HEK293 (cell line): ENCODE measurements around the gene EIF4EBP3.

ENCODE experiments used
- CTCF ChIA-PET: fragments of 350-600 bp; formaldehyde crosslinking; extraction: SDS; loops from one replicate; lab custom pipeline; 2021; ENCODE audit warnings: antibody characterized with exemption; lab: Yijun Ruan, JAX
- POLR2A ChIA-PET: fragments of 300-600 bp; formaldehyde crosslinking; extraction: SDS; loops from one replicate; lab custom pipeline; 2020; ENCODE audit warnings: antibody characterized with exemption, inconsistent platforms; lab: Yijun Ruan, JAX
- H3K27ac ChIP-seq: fragments of 200-500 bp; sonication (Bioruptor generic); 2 replicates; pipeline ENCODE4 v1.5.1; 2014; ENCODE audit warnings: low read depth, low read length, control low read depth, inconsistent platforms; ENCODE audit errors: extremely low read depth
- H3K36me3 ChIP-seq, 2 experiments: fragments of 200-500 bp in 1 of 2; sonication (Bioruptor generic) in 1 of 2; 1 replicate in 1 of 2; 2 replicates in 1 of 2; pipeline ENCODE4 v1.5.1; 2014 to 2017; ENCODE audit warnings: inconsistent platforms in 2 of 2, low read length in 2 of 2; ENCODE audit not compliant: control insufficient read depth in 2 of 2, insufficient read depth in 1 of 2
- H3K4me1 ChIP-seq: fragments of 200-500 bp; sonication (Bioruptor generic); 2 replicates; pipeline ENCODE4 v1.5.1; 2014; ENCODE audit warnings: mild to moderate bottlenecking, low read length, inconsistent platforms; ENCODE audit not compliant: control insufficient read depth, insufficient read depth
- H3K4me3 ChIP-seq: 2 replicates; pipeline ENCODE4 v1.5.1; 2011; ENCODE audit warnings: low read depth, mild to moderate bottlenecking, control low read depth, low read length, moderate library complexity
- H3K9me3 ChIP-seq: fragments of 200-500 bp; sonication (Bioruptor generic); 2 replicates; pipeline ENCODE4 v1.5.1; 2014; ENCODE audit warnings: low read depth, low read length, inconsistent platforms; ENCODE audit not compliant: control insufficient read depth, insufficient read depth
- BCL11B ChIP-seq: fragments of 450-650 bp; formaldehyde crosslinking; IDR thresholded peaks from 2 replicates; pipeline ENCODE4 v1.5.1; 2016; ENCODE audit warnings: low read depth, missing biosample characterization, missing genetic modification characterization
- HOXC10 ChIP-seq: sonication (generic); formaldehyde crosslinking; IDR thresholded peaks from 2 replicates; pipeline ENCODE4 v1.8.1; 2023; ENCODE audit warnings: mild to moderate bottlenecking, missing genetic modification reagents
- KLF7 ChIP-seq: fragments of 450-650 bp; formaldehyde crosslinking; IDR thresholded peaks from 2 replicates; pipeline ENCODE4 v1.5.1; 2016; ENCODE audit warnings: missing biosample characterization, missing genetic modification characterization, borderline replicate concordance
- KLF8 ChIP-seq: fragments of 450-650 bp; formaldehyde crosslinking; IDR thresholded peaks from 2 replicates; pipeline ENCODE4 v1.5.1; 2016; ENCODE audit warnings: missing biosample characterization, missing genetic modification characterization
- MZF1 ChIP-seq: fragments of 450-650 bp; formaldehyde crosslinking; IDR thresholded peaks from 2 replicates; pipeline ENCODE4 v1.5.1; 2017; ENCODE audit warnings: missing biosample characterization, missing genetic modification characterization, borderline replicate concordance
- SP2 ChIP-seq: fragments of 450-650 bp; formaldehyde crosslinking; IDR thresholded peaks from 2 replicates; pipeline ENCODE4 v1.5.1; 2016; ENCODE audit warnings: missing biosample characterization, missing genetic modification characterization
- WT1 ChIP-seq: fragments of 450-650 bp; formaldehyde crosslinking; IDR thresholded peaks from 2 replicates; pipeline ENCODE4 v1.5.1; 2016; ENCODE audit warnings: missing biosample characterization, missing genetic modification characterization
- ZBTB1 ChIP-seq: fragments of 450-650 bp; formaldehyde crosslinking; IDR thresholded peaks from 2 replicates; pipeline ENCODE4 v1.5.1; 2016; ENCODE audit warnings: missing biosample characterization, missing genetic modification characterization
- ZEB2 ChIP-seq: fragments of 450-650 bp; formaldehyde crosslinking; IDR thresholded peaks from 2 replicates; pipeline ENCODE4 v1.5.1; 2016; ENCODE audit warnings: missing biosample characterization, missing genetic modification characterization
- ZFP37 ChIP-seq: fragments of 450-650 bp; formaldehyde crosslinking; IDR thresholded peaks from 2 replicates; pipeline ENCODE4 v1.5.1; 2016; ENCODE audit warnings: missing biosample characterization, missing genetic modification characterization
- ZNF10 ChIP-seq: fragments of 450-650 bp; formaldehyde crosslinking; IDR thresholded peaks from 2 replicates; pipeline ENCODE4 v1.5.1; 2017; ENCODE audit warnings: missing biosample characterization, missing genetic modification characterization
- ZNF184 ChIP-seq: fragments of 450-650 bp; IDR thresholded peaks from 2 replicates; pipeline ENCODE4 v1.5.1; 2018; ENCODE audit warnings: missing biosample characterization, mild to moderate bottlenecking, missing genetic modification characterization
- ZNF324 ChIP-seq: fragments of 450-650 bp; formaldehyde crosslinking; IDR thresholded peaks from 2 replicates; pipeline ENCODE4 v1.5.1; 2016; ENCODE audit warnings: missing biosample characterization, missing genetic modification characterization
- ZNF391 ChIP-seq: fragments of 450-650 bp; formaldehyde crosslinking; IDR thresholded peaks from 2 replicates; pipeline ENCODE4 v1.5.1; 2016; ENCODE audit warnings: low read depth, missing biosample characterization, missing genetic modification characterization, borderline replicate concordance
- ZNF747 ChIP-seq: fragments of 450-650 bp; formaldehyde crosslinking; IDR thresholded peaks from 2 replicates; pipeline ENCODE4 v1.5.1; 2016; ENCODE audit warnings: missing biosample characterization, missing genetic modification characterization
- ZNF785 ChIP-seq: fragments of 450-650 bp; formaldehyde crosslinking; IDR thresholded peaks from 2 replicates; pipeline ENCODE4 v1.5.1; 2016; ENCODE audit warnings: missing biosample characterization, missing genetic modification characterization
- ZSCAN16 ChIP-seq: fragments of 450-650 bp; formaldehyde crosslinking; IDR thresholded peaks from 2 replicates; pipeline ENCODE4 v1.5.1; 2016; ENCODE audit warnings: missing biosample characterization, missing genetic modification characterization
- TF ChIP-seq, protein P1 (sequence below): fragments of 450-650 bp; formaldehyde crosslinking; IDR thresholded peaks from 2 replicates; pipeline ENCODE4 v1.5.1; 2016; ENCODE audit warnings: missing biosample characterization, missing genetic modification characterization
- TF ChIP-seq, protein P2 (sequence below): sonication (generic); formaldehyde crosslinking; IDR thresholded peaks from 2 replicates; pipeline ENCODE4 v1.8.1; 2022; ENCODE audit warnings: mild to moderate bottlenecking, moderate library complexity, missing genetic modification reagents
- TF ChIP-seq, protein P3 (sequence below): fragments of 450-650 bp; IDR thresholded peaks from 2 replicates; pipeline ENCODE4 v1.5.1; 2018; ENCODE audit warnings: missing biosample characterization, mild to moderate bottlenecking, missing genetic modification characterization
- TF ChIP-seq, protein P4 (sequence below): fragments of 450-650 bp; formaldehyde crosslinking; IDR thresholded peaks from 2 replicates; pipeline ENCODE4 v1.5.1; 2016; ENCODE audit warnings: missing biosample characterization, missing genetic modification characterization, low read depth
- TF ChIP-seq, protein P5 (sequence below): fragments of 450-650 bp; formaldehyde crosslinking; IDR thresholded peaks from 2 replicates; pipeline ENCODE4 v1.5.1; 2016; ENCODE audit warnings: missing biosample characterization, missing genetic modification characterization
- TF ChIP-seq, protein P6 (sequence below): fragments of 450-650 bp; formaldehyde crosslinking; optimal IDR thresholded peaks from 2 replicates; pipeline ENCODE3; 2016; ENCODE audit warnings: missing biosample characterization, mild to moderate bottlenecking, missing genetic modification characterization

Gene EIF4EBP3

DNA sequence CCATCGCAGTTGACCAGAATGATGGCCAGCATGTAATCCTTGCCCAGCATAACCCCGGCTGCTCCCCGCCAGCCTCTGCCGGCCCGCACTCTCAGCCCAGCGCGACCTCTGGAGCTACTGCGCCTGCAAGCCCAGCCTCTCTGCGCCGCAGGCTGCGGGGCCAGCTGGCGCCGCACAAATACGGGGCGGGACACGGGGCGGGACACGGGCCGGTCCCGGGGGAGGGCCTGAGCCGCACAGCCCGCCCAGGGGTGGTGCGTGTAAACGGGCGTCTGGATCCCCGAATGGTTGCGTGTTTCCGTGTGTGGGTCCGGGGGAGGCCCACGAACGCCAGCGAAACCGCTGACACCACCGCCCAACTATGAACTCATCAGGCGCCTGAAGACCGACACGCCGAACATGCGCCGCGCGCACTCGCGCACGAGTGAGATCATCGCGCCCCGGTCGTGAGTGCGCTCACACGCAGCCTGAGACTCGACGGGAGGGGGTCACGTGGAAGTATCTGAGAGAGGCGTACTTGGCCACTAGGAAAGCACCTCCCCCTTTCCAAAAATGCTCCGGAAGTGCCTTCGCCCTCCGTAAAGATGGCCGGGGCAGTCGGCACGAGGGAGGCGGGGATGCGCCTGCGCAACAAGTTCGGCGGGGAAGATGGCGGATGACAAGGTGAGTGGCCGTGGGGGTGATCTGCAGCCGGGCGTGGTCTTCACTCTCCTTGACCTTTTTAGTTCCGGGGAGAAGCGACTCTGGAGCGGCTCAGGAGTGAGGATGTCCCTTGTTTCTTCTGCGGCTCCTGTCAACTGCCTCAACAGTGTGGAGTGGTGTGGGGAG is 16.9 kb downstream of the EIF4EBP3 start, which contains the start of the genes APBB3 and SLC35A4:
TSS of gene APBB3 (minus strand) at position 403 of the 828 bp plus-strand sequence. CDS start at position 50, 353 bp downstream.
TSS of gene SLC35A4 (plus strand) at position 633 of the 828 bp plus-strand sequence. CDS start 2,342 bp downstream, outside the sequence.
- H3K4me1 ChIP-seq: 0 out of 2 replicates have a peak, but pooled peaks cover 3% of the 10 kb centered on the region
- H3K27ac ChIP-seq: peak within 1 kb of the TSS; percentile 44; the same call in 1 of the 2 replicates
- ChIA-PET CTCF (interaction anchor here (0.5 to 1.1 kb wide), 3 partner anchors 10 to 74 kb away, joined by 3 to 8 read pairs (median 3); no protein-coding TSS in a partner anchor), POLR2A (interaction anchor here (0.6 to 1.9 kb wide), 8 partner anchors 9 to 163 kb away, joined by 3 to 13 read pairs (median 4); partner anchors contain the start of genes ANKHD1, CD14, HARS1 and HARS2)
- H3K9me3 ChIP-seq: no peaks in the 10 kb centered on the region
- peaks cover 6 to 63% of the 10 kb centered on the region in 2 experiments; a peak in 2 of 3 replicates for H3K36me3 ChIP-seq
- H3K4me3 ChIP-seq: peak within 1 kb of the TSS; percentile 86
- TF ChIP-seq SP2: peak; percentile 94
- TF ChIP-seq, protein P1, sequence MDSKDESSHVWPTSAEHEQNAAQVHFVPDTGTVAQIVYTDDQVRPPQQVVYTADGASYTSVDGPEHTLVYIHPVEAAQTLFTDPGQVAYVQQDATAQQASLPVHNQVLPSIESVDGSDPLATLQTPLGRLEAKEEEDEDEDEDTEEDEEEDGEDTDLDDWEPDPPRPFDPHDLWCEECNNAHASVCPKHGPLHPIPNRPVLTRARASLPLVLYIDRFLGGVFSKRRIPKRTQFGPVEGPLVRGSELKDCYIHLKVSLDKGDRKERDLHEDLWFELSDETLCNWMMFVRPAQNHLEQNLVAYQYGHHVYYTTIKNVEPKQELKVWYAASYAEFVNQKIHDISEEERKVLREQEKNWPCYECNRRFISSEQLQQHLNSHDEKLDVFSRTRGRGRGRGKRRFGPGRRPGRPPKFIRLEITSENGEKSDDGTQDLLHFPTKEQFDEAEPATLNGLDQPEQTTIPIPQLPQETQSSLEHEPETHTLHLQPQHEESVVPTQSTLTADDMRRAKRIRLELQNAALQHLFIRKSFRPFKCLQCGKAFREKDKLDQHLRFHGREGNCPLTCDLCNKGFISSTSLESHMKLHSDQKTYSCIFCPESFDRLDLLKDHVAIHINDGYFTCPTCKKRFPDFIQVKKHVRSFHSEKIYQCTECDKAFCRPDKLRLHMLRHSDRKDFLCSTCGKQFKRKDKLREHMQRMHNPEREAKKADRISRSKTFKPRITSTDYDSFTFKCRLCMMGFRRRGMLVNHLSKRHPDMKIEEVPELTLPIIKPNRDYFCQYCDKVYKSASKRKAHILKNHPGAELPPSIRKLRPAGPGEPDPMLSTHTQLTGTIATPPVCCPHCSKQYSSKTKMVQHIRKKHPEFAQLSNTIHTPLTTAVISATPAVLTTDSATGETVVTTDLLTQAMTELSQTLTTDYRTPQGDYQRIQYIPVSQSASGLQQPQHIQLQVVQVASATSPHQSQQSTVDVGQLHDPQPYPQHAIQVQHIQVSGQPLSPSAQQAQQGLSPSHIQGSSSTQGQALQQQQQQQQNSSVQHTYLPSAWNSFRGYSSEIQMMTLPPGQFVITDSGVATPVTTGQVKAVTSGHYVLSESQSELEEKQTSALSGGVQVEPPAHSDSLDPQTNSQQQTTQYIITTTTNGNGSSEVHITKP (tag by site-specific recombination): peak; percentile 78
- TF ChIP-seq, protein P2, sequence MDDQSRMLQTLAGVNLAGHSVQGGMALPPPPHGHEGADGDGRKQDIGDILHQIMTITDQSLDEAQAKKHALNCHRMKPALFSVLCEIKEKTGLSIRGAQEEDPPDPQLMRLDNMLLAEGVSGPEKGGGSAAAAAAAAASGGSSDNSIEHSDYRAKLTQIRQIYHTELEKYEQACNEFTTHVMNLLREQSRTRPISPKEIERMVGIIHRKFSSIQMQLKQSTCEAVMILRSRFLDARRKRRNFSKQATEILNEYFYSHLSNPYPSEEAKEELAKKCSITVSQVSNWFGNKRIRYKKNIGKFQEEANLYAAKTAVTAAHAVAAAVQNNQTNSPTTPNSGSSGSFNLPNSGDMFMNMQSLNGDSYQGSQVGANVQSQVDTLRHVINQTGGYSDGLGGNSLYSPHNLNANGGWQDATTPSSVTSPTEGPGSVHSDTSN (CRISPR knock-in tag): no peak; the same call in 1 of the 2 replicates
- TF ChIP-seq ZSCAN16: 0 out of 2 replicates have a peak, but pooled peaks have one; percentile 12
- peak; percentile 100 for TF ChIP-seq ZNF785 (tag by site-specific recombination)
- peak; percentile 58 for TF ChIP-seq WT1
- TF ChIP-seq BCL11B (tag by site-specific recombination): 0 out of 2 replicates have a peak, but pooled peaks have one; percentile 61
- peak; percentile 73; the same call in 1 of the 2 replicates for TF ChIP-seq ZNF324
- TF ChIP-seq ZEB2: peak; percentile 98
- no peak for TF ChIP-seq HOXC10
- TF ChIP-seq, protein P3, sequence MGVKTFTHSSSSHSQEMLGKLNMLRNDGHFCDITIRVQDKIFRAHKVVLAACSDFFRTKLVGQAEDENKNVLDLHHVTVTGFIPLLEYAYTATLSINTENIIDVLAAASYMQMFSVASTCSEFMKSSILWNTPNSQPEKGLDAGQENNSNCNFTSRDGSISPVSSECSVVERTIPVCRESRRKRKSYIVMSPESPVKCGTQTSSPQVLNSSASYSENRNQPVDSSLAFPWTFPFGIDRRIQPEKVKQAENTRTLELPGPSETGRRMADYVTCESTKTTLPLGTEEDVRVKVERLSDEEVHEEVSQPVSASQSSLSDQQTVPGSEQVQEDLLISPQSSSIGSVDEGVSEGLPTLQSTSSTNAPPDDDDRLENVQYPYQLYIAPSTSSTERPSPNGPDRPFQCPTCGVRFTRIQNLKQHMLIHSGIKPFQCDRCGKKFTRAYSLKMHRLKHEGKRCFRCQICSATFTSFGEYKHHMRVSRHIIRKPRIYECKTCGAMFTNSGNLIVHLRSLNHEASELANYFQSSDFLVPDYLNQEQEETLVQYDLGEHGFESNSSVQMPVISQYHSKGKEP (tag by site-specific recombination): 0 out of 2 replicates have a peak, but pooled peaks have one; percentile 10
- TF ChIP-seq ZNF747 (tag by site-specific recombination): no peak
- TF ChIP-seq, protein P4, sequence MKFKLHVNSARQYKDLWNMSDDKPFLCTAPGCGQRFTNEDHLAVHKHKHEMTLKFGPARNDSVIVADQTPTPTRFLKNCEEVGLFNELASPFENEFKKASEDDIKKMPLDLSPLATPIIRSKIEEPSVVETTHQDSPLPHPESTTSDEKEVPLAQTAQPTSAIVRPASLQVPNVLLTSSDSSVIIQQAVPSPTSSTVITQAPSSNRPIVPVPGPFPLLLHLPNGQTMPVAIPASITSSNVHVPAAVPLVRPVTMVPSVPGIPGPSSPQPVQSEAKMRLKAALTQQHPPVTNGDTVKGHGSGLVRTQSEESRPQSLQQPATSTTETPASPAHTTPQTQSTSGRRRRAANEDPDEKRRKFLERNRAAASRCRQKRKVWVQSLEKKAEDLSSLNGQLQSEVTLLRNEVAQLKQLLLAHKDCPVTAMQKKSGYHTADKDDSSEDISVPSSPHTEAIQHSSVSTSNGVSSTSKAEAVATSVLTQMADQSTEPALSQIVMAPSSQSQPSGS (tag by site-specific recombination): peak; percentile 91
- TF ChIP-seq, protein P5, sequence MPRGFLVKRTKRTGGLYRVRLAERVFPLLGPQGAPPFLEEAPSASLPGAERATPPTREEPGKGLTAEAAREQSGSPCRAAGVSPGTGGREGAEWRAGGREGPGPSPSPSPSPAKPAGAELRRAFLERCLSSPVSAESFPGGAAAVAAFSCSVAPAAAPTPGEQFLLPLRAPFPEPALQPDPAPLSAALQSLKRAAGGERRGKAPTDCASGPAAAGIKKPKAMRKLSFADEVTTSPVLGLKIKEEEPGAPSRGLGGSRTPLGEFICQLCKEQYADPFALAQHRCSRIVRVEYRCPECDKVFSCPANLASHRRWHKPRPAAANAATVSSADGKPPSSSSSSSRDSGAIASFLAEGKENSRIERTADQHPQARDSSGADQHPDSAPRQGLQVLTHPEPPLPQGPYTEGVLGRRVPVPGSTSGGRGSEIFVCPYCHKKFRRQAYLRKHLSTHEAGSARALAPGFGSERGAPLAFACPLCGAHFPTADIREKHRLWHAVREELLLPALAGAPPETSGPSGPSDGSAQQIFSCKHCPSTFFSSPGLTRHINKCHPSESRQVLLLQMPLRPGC (tag by site-specific recombination): peak; percentile 42; the same call in 1 of the 2 replicates
- TF ChIP-seq ZNF184 (tag by site-specific recombination): 0 out of 2 replicates have a peak, but pooled peaks have one; percentile 7
- TF ChIP-seq ZNF10: peak; percentile 91
- TF ChIP-seq ZFP37: peak; percentile 83
- peak; percentile 95 for TF ChIP-seq KLF8 (tag by site-specific recombination)
- TF ChIP-seq KLF7 (tag by site-specific recombination): peak; percentile 24
- TF ChIP-seq, protein P6, sequence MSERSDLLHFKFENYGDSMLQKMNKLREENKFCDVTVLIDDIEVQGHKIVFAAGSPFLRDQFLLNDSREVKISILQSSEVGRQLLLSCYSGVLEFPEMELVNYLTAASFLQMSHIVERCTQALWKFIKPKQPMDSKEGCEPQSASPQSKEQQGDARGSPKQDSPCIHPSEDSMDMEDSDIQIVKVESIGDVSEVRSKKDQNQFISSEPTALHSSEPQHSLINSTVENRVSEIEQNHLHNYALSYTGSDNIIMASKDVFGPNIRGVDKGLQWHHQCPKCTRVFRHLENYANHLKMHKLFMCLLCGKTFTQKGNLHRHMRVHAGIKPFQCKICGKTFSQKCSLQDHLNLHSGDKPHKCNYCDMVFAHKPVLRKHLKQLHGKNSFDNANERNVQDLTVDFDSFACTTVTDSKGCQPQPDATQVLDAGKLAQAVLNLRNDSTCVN (tag by site-specific recombination): peak; percentile 99
- peak; percentile 84; the same call in 1 of the 2 replicates for TF ChIP-seq ZBTB1 (tag by site-specific recombination)
- peak; percentile 60; the same call in 1 of the 2 replicates for TF ChIP-seq MZF1
- peak; percentile 74; the same call in 1 of the 2 replicates for TF ChIP-seq ZNF391 (tag by site-specific recombination)
